Amniotic stem cell (primary cell): ENCODE results near the gene SMIM5.

Source experiments
- DNase-seq: peaks from one replicate; lab custom pipeline; 2025; lab: John Stamatoyannopoulos, UW

SMIM5 gene

DNA sequence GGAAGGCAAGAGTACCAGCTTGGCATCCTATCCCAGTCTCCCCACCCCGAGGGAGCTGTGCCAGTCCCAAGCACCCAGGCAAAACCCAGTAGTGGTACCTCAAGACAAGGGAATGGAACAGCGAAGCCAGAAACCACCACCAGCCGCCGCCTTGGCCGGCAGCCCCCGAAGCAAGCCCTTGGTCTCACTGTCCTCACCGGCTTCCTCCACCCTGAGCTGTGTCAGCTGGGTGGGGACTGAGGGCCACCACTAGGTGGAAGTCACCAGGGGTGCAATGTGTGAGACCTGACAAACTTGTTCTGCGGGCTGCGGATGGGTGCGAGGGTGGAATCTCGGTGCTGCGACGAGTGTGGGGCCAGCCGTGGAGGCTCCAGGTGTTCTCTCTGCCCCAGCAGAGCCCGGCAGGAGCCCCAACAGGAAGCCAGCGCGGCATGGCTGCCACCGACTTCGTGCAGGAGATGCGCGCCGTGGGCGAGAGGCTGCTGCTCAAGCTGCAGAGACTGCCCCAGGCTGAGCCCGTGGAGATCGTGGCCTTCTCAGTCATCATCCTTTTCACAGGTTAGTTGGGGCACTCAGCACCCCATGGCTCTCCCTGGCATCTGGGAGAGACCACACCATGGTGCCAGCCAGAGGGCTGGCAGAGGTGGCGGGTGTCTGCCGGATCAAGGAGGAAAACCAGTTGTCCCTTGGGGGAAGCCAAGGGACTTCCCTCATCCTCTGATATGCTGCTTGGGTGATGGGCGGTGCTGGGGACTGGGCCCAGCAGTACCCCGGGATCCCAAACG, 6.7 kb downstream of the SMIM5 start:
- no peak for DNase-seq

- DNase-seq, result no peak
Observed at GRCh38 chr17:75640556-75641119, 7.4 kb downstream of the SMIM5 start.

DNA sequence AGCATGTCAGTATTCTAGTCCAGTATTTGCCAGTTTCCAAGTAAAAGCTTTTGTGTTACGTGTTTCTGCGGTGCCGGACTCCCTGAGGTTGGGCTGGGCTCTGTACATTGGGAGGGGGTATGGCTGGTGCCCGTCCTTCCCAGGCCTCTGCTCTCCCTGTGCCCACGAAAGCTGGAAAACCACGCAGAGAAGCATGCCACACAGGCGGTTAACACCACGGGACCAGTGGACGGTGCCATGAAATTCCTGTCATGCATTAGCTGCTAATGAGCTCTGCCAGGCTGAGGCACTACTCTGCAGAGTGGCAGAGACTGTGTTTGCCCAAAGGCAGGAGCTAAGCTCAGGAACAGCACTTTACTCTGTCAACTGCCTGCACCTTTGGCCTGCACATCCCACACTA, 8.1 kb downstream of the SMIM5 start:
- DNase-seq, result no peak

GRCh38 chr17:75642182-75642783, 9.0 kb downstream of the SMIM5 start:
- no peak for DNase-seq

GRCh38 chr17:75642784-75643642, 9.8 kb downstream of the SMIM5 start:
- DNase-seq, result no peak

DNA sequence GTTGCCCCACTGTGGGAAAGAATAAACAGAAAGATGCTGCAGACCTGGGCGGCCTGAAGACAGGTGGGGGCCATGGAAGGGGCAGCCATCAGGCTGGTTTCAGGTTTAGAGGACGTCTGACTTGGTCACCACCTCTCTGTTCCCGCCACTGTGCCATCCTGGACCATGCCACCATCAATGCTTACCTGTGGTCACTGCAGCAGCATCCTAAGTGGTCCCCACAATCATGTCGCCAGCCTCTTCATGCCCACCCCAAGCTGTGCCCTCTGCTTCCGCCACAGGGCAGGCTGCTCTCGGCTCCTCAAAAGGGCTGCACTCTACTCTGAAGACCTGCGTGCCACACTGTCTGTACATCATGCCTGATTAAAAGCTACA, 10.4 kb downstream of the SMIM5 start:
- DNase-seq, result no peak

DNA sequence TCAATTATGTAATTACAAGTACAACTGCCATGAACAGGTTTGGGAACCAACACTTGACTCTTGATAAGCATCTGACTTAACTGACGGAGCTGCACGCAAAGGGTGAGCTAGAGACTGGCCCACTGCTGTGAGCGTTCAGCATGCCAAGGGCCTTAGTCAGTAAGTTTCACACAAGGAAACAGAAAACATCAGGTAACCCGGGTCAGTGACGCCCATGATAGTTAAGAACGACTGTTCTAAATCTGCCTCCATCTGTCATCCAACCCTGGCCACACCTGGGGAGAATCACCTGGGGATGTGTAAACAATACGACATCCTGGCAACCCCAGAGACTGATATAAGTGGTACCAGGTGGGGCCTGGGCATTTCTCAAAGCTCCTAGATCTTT, 12.3 kb downstream of the SMIM5 start:
- no peak for DNase-seq

DNA sequence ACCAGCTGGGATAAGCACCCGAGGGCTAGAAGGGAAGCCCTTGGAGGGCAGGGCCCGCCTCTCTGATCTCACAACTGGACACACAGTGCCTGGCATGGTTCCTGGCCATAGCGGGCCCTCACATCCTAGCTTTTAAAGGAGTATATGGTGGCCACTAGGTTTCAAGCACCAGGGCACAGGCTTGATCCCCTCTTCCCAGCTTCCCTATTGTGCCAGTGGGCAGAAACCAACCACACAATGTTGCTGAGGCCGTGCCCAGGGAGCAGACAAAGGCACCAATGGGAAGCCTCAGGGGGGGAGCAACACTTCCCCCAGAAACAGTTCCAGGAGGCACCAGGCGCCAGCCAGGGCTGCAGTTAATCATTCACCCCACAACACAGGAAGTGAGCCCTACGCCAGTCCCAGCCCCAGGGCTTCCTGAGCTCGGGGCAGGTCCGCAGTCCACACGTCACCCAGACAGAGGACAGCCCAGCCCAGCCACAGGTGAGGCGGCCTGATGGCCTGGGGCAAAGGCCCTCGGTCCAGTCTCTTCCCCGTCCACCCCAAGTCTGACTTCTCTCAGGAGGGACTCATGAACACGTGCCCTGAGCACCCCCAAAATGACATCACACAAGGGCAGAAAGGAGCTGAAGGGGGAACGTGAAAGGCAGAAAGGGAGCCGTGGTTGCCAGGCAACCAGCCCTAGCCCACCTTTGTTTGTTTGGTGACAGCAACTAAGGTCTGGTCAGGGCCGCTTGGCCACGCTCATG, 12.8 kb downstream of the SMIM5 start:
- DNase-seq, result no peak

- no peak for DNase-seq
Observed at GRCh38 chr17:75646638-75646992, 13.4 kb downstream of the SMIM5 start.

DNA sequence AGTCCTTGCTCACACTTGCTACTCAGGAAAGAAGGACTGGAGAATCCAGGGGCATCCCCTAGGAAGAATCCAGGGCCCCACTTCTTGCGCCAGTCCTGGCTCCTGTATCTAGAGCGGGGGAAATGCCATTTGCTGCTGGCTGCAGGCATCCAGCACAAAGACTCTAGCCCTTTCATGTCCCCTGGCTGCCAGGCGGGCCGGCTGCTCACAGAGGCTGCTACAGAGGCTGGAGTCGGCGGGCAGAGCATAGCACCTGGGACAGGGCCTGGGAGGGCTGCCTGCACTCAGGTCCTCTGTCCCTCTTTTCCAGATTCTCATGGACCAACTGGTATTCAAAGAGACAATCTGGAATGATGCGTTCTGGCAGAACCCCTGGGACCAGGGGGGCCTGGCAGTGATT, 13.8 kb downstream of the SMIM5 start:
- DNase-seq, result no peak

DNA sequence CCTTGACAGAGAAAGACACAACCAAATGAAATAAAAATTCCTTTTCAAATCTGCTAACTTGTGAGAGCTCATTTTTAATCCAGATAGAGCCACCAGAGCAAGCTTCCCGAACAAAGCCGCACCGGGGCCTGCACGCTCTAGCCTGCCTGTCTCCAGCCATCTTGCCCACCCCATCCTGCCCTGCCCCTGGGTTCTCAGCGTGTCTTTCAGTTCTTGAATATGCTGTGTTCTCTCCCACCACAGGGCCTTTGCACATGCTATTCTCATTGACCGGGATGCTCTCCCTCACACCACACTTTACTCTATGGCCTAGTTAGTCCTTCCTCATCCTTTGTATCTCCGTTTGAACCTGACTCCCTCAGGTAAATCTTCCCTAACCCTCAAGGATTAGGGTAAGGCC, 14.7 kb downstream of the SMIM5 start:
- no peak for DNase-seq

- no peak for DNase-seq
Observed at GRCh38 chr17:75649687-75650086, 16.5 kb downstream of the SMIM5 start.

DNA sequence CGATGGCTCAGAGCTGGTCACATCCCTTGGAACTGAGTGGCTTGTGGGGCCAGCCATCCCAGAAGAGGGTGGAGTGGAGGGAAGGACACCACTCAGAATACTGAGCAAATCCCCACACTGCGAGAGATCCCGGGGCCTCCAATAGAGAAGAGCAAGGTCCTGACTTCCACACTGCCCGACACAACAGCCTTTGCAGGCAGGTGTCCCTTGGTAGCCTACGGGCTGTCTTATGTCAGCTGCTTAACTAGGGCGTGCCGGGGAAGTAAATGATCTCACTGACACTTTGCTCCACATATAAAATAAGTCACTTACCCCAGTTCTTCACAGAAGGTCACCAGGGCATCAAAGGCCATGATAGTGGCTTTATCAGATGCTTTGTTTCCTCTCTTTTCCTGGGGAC, 17.6 kb downstream of the SMIM5 start:
- DNase-seq, result no peak

- no peak for DNase-seq
Observed at GRCh38 chr17:75652341-75652740, 19.1 kb downstream of the SMIM5 start.

DNA sequence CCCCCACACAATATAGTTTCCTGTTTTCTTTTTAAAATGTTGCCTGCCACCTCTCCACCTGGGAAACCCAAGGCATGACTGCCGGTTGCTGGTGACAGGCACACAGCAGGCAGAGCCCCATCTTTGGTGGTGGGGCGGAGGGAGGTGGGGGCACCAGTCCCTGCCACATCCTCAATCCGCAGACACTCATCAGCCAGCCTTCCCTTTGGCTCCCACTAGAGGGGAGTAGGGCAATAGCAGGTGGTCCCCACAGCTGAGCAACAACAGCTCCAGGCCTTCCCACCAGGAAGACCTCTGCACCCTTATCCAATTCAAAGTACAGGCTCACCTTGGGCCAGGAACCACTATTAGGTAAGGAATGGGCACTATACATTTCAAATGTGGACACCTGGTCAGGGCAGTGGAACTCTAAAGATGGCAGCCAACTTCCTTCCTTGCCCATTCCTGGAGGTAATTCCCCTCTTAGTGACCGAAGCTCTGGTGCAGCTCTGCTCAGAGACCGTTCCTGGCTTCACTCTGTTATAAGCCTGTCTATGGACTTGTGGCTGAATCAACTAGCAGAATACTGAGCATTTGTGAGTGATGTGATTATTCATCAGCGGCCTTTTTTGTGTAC, 19.8 kb downstream of the SMIM5 start:
- no peak for DNase-seq

- DNase-seq, result no peak
Observed at GRCh38 chr17:75654176-75654575, 20.9 kb downstream of the SMIM5 start.

- DNase-seq, result no peak
Observed at GRCh38 chr17:75658237-75658636, 25.0 kb downstream of the SMIM5 start.

DNA sequence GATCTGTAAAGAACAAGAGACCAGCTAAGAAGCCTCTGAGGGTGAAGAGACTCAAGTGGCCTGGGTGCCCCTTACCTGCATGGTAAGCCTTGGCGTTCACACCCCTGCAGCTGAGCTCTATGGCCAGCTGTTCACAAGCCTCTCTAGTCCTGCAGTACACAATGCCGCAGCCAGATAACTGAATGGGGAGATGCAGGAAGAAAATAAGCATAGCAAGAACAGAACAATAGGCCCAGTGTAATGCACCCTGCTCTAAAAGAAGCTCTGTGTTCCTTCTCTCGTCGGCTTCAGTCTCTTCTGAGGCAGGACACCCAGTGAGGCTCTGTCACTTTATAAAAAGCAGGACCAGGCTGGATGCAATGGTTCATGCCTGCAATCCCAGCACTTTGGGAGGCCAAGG, 28.3 kb downstream of the SMIM5 start:
- no peak for DNase-seq

DNA sequence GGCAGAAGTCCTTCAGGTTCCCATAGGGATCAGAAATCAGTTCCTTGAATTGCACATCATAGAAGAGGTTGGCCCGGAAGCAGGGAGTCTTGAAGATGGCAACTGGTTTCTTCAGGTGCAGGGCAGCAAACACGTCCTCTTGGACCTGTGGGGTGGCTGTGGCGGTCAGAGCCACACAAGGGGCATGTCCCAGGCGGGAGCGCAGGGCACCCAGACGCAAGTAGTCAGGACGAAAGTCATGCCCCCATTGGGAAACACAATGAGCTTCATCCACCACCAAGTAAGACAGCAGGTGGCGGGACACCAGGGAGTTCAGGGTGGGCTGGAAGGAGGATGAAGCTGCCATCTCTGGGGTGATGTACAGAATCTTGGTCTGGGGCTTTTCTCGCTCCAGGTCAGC, 29.3 kb downstream of the SMIM5 start:
- no peak for DNase-seq

DNA sequence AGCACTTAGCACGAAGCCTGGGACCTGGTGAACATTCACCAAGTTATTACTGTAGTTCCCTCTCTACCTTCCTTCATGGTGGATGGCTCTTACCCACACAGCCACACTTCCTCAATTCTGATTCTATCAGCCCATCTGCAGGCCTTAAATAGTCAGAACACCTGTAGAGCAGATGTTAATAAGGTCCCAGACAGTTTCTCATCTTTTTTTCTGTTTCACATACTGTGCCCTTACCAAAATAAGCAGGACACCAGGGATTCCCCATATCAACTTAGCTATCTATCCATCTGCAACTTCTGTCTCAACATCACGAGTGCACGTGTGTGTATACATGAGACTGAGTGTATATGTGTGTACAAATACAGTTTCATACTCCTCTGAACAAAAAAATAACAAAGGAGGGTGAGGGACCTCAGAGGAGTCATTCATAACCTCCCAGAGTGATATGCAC, 30.9 kb downstream of the SMIM5 start:
- no peak for DNase-seq

DNA sequence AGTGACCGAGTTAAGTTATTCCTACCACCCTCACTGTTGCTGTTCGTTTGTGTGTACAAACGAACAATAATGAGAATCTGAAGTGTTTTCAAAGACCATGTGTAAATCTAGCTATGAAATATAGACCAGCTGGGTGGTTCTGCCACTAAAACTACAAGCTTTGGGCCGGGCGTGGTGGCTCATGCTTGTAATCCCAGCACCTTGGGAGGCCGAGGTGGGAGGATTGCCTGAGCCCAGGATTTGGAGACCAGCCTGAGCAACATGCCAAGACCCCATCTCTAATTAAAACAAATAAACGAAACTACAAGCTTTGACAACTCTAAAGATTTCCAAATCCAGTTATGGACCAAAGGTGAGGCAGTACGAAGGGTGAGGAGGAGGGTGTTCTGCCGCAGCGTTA, 32.7 kb downstream of the SMIM5 start:
- no peak for DNase-seq
